ENCODE results near the gene SDHAF2. TPM values are rescaled to one million over a fixed set of nuclear protein-coding genes. Genes with fewer than 3 reads are reported as not detected.

The SDHAF2 gene
- polyA plus RNA-seq, 3 donors: 45.5 to 70.2 (median 64.8) TPM

GRCh38 chr11:61414547-61414946 is 15.4 kb upstream of the SDHAF2 start:
- DNase-seq: no peak
- TF ChIP-seq CTCF (IDR thresholded peaks at IDR 0.05): no peak
- Mint-ChIP-seq H3K4me3 (no peak overlapping the region), H3K9me3 (no peaks in the 10 kb centered on the region), H3K27ac (peak overlapping the region; percentile 67 to 97 (median 87)), H3K4me1 (peaks cover 21% of the 10 kb centered on the region), H3K36me3 (peaks cover 84 to 91% of the 10 kb centered on the region in 2 donors), H3K27me3 (ENCODE audit: low read depth in 3 of 3) (no peaks in the 10 kb centered on the region)
- Histone ChIP-seq H4K20me1 (ENCODE audit: insufficient read depth, low read length) (peaks cover 23% of the 10 kb centered on the region), H3K27me3 (ENCODE audit: control insufficient read depth in 2 of 2, insufficient read depth in 2 of 2, low read length in 2 of 2) (no peaks in the 10 kb centered on the region), H3K79me2 (ENCODE audit: insufficient read depth, low read length) (peaks cover 16% of the 10 kb centered on the region), H3K4me2 (replicated peaks; ENCODE audit: extremely low read depth, low read length, poor library complexity, severe bottlenecking) (no peak overlapping the region), H2AFZ (ENCODE audit: insufficient read depth, low read depth, low read length, poor library complexity, severe bottlenecking) (no peak overlapping the region), H3K4me1 (ENCODE audit: control insufficient read depth in 1 of 2, insufficient read depth in 2 of 2, low read length in 2 of 2) (peaks cover 20 to 21% of the 10 kb centered on the region in 2 donors), H3K9me3 (replicated peaks in 1 of 2; ENCODE audit: control insufficient read depth in 1 of 2, insufficient read depth in 1 of 2, low read length in 2 of 2) (no peaks in the 10 kb centered on the region), H3K36me3 (replicated peaks in 1 of 2; ENCODE audit: control insufficient read depth in 1 of 2, insufficient read depth in 2 of 2, low read length in 2 of 2) (peaks cover 83 to 91% of the 10 kb centered on the region in 2 donors), H3K4me3 (replicated peaks in 1 of 3; ENCODE audit: low read depth in 2 of 3, low read length in 3 of 3) (no peak overlapping the region), H3K9ac (ENCODE audit: insufficient read depth, low read length, poor library complexity, severe bottlenecking) (no peak overlapping the region), H3K27ac (ENCODE audit: low read depth in 1 of 2, low read length in 2 of 2) (peak overlapping the region in 1 of 2 donors; percentile 93)
- no CpG with 5 or more reads among the region's 2 CpGs for WGBS (ENCODE audit: insufficient coverage)
- intact Hi-C loops (cut with micrococcal nuclease): no loop called here

DNA sequence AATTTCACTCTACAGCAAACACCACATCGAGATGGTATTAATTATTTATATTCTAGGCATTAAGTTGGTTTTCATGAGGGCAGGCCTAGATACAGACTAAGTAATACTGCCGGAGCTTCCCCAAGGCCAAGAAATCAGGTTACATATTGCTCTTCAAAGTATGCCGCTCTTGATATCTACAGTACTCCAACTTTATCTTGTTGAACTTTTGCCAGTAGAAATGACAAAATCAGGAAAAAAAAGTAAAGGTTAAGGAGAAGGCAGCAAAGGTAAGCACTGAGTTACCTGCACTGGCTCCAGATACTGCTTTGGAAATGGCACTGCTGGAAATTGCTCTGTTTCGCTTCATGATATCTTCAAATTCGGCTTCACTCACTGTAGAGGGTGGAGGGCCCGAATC is 14.5 kb upstream of the SDHAF2 start:
- 100% methylated on average over 2 of the region's 6 CpGs for WGBS (ENCODE audit: insufficient coverage)
- H3K4me2 ChIP-seq (replicated peaks; ENCODE audit: extremely low read depth, low read length, poor library complexity, severe bottlenecking): no peak overlapping the region
- H3K4me3 Mint-ChIP-seq: no peak overlapping the region
- H3K79me2 ChIP-seq (ENCODE audit: insufficient read depth, low read length): peaks cover 24% of the 10 kb centered on the region
- peaks cover 21% of the 10 kb centered on the region for H3K4me1 Mint-ChIP-seq
- no peak overlapping the region for H3K4me3 ChIP-seq (replicated peaks in 1 of 3; ENCODE audit: low read depth in 2 of 3, low read length in 3 of 3)
- H3K27me3 ChIP-seq (ENCODE audit: control insufficient read depth in 2 of 2, insufficient read depth in 2 of 2, low read length in 2 of 2): no peaks in the 10 kb centered on the region
- H3K9ac ChIP-seq (ENCODE audit: insufficient read depth, low read length, poor library complexity, severe bottlenecking): no peak overlapping the region
- no peaks in the 10 kb centered on the region for H3K9me3 Mint-ChIP-seq
- H3K36me3 ChIP-seq (replicated peaks in 1 of 2; ENCODE audit: control insufficient read depth in 1 of 2, insufficient read depth in 2 of 2, low read length in 2 of 2): peaks cover 83 to 91% of the 10 kb centered on the region in 2 donors
- peaks cover 20 to 21% of the 10 kb centered on the region in 2 donors for H3K4me1 ChIP-seq (ENCODE audit: control insufficient read depth in 1 of 2, insufficient read depth in 2 of 2, low read length in 2 of 2)
- intact Hi-C loops (cut with micrococcal nuclease): no loop called here
- H4K20me1 ChIP-seq (ENCODE audit: insufficient read depth, low read length): peaks cover 31% of the 10 kb centered on the region
- H3K27ac ChIP-seq (ENCODE audit: low read depth in 1 of 2, low read length in 2 of 2): peak overlapping the region in 1 of 2 donors; percentile 93
- no peak for TF ChIP-seq CTCF (IDR thresholded peaks at IDR 0.05)
- H3K27me3 Mint-ChIP-seq (ENCODE audit: low read depth in 3 of 3): no peaks in the 10 kb centered on the region
- H2AFZ ChIP-seq (ENCODE audit: insufficient read depth, low read depth, low read length, poor library complexity, severe bottlenecking): no peak overlapping the region
- peak overlapping the region in 6 of 7 donors; percentile 67 to 97 (median 96) for H3K27ac Mint-ChIP-seq
- H3K36me3 Mint-ChIP-seq: peaks cover 87 to 91% of the 10 kb centered on the region in 2 donors
- no peak for DNase-seq
- H3K9me3 ChIP-seq (replicated peaks in 1 of 2; ENCODE audit: control insufficient read depth in 1 of 2, insufficient read depth in 1 of 2, low read length in 2 of 2): no peaks in the 10 kb centered on the region
